H9 (cell line): ENCODE results near the gene IL17A. TPM values are rescaled to one million over a fixed set of nuclear protein-coding genes. Genes with fewer than 3 reads are reported as not detected.

Source experiments
- DNase-seq: peaks from one replicate; pipeline ENCODE4 v3.0.0-alpha.2; 2017
- H2AFZ ChIP-seq: one replicate; pipeline ENCODE4 v1.6.1; 2013; ENCODE audit warnings: mild to moderate bottlenecking, low read length, control low read depth, moderate library complexity
- H2AK5ac ChIP-seq: 2 replicates; pipeline ENCODE4 v1.6.1; 2013; ENCODE audit warnings: low read length, control low read depth, mixed read lengths; ENCODE audit not compliant: insufficient read length
- H2BK120ac ChIP-seq: one replicate; pipeline ENCODE4 v1.6.1; 2013; ENCODE audit warnings: low read depth, mild to moderate bottlenecking, low read length, control low read depth, inconsistent platforms; ENCODE audit not compliant: poor library complexity, severe bottlenecking
- H2BK12ac ChIP-seq: 2 replicates; pipeline ENCODE4 v1.6.1; 2013; ENCODE audit warnings: low read length, control low read depth, mixed read lengths, low read depth; ENCODE audit not compliant: insufficient read length
- H2BK15ac ChIP-seq: 2 replicates; pipeline ENCODE4 v1.6.1; 2013; ENCODE audit warnings: low read depth, low read length, control low read depth
- H2BK20ac ChIP-seq: one replicate; pipeline ENCODE4 v1.6.1; 2013; ENCODE audit warnings: low read depth, mild to moderate bottlenecking, low read length, control low read depth, inconsistent platforms; ENCODE audit not compliant: poor library complexity, severe bottlenecking
- H2BK5ac ChIP-seq: 2 replicates; pipeline ENCODE4 v1.6.1; 2013; ENCODE audit warnings: low read length, control low read depth, mixed read lengths; ENCODE audit not compliant: insufficient read length
- H3K14ac ChIP-seq: 2 replicates; pipeline ENCODE4 v1.6.1; 2013; ENCODE audit warnings: low read length, control low read depth; ENCODE audit not compliant: insufficient read depth
- H3K18ac ChIP-seq: 2 replicates; pipeline ENCODE4 v1.6.1; 2013; ENCODE audit warnings: low read depth, mild to moderate bottlenecking, mixed read lengths, low read length, control low read depth; ENCODE audit not compliant: insufficient read length
- H3K23ac ChIP-seq: 2 replicates; pipeline ENCODE4 v1.6.1; 2013; ENCODE audit warnings: low read length, control low read depth, mixed read lengths, low read depth; ENCODE audit not compliant: insufficient read length
- H3K23me2 ChIP-seq: 2 replicates; pipeline ENCODE4 v1.6.1; 2013; ENCODE audit warnings: low read depth, mild to moderate bottlenecking, mixed read lengths, low read length, control low read depth; ENCODE audit not compliant: insufficient read length, poor library complexity, severe bottlenecking
- H3K27ac ChIP-seq: 2 replicates; pipeline ENCODE4 v1.5.1; 2013; ENCODE audit warnings: low read length, control low read depth, mixed read lengths, low read depth; ENCODE audit not compliant: insufficient read length
- H3K27me3 ChIP-seq: 2 replicates; pipeline ENCODE4 v1.6.1; 2013; ENCODE audit warnings: low read length, control low read depth, inconsistent platforms; ENCODE audit not compliant: insufficient read depth
- H3K4ac ChIP-seq: 2 replicates; pipeline ENCODE4 v1.6.1; 2013; ENCODE audit warnings: low read depth, mild to moderate bottlenecking, control low read depth, inconsistent platforms, low read length, moderate library complexity
- H3K4me1 ChIP-seq: 2 replicates; pipeline ENCODE4 v1.6.1; 2013; ENCODE audit warnings: low read length, control low read depth, inconsistent platforms; ENCODE audit not compliant: insufficient read depth
- H3K4me2 ChIP-seq: 2 replicates; pipeline ENCODE4 v1.6.1; 2013; ENCODE audit warnings: low read length, control low read depth, mixed read lengths; ENCODE audit not compliant: insufficient read length, insufficient read depth
- H3K56ac ChIP-seq: 2 replicates; pipeline ENCODE4 v1.6.1; 2013; ENCODE audit warnings: low read depth, mild to moderate bottlenecking, mixed read lengths, low read length, control low read depth; ENCODE audit not compliant: insufficient read length
- H3K79me1 ChIP-seq: 2 replicates; pipeline ENCODE4 v1.6.1; 2013; ENCODE audit warnings: low read depth, mild to moderate bottlenecking, moderate library complexity, low read length, control low read depth, inconsistent platforms; ENCODE audit not compliant: insufficient read depth, poor library complexity, severe bottlenecking
- H3K79me2 ChIP-seq: 2 replicates; pipeline ENCODE4 v1.6.1; 2013; ENCODE audit warnings: low read length, control low read depth, inconsistent platforms; ENCODE audit not compliant: insufficient read depth
- H3K9ac ChIP-seq: 2 replicates; pipeline ENCODE4 v1.6.1; 2013; ENCODE audit warnings: low read length, control low read depth, mixed read lengths; ENCODE audit not compliant: insufficient read length; ENCODE audit errors: extremely low read depth
- H3K9me3 ChIP-seq: one replicate; pipeline ENCODE4 v1.6.1; 2013; ENCODE audit warnings: low read depth, low read length, inconsistent platforms; ENCODE audit not compliant: control insufficient read depth
- H3T11ph ChIP-seq: one replicate; pipeline ENCODE4 v1.6.1; 2013; ENCODE audit warnings: mild to moderate bottlenecking, low read length, control low read depth, inconsistent platforms
- H4K20me1 ChIP-seq: one replicate; pipeline ENCODE4 v1.6.1; 2013; ENCODE audit not compliant: control insufficient read depth, insufficient read length, insufficient read depth
- H4K5ac ChIP-seq: 2 replicates; pipeline ENCODE4 v1.6.1; 2013; ENCODE audit warnings: low read depth, mild to moderate bottlenecking, mixed read lengths, low read length, control low read depth; ENCODE audit not compliant: insufficient read length
- H4K8ac ChIP-seq: replicated peaks from 2 replicates; pipeline ENCODE4 v1.6.1; 2013; ENCODE audit warnings: low read length, control low read depth, mixed read lengths, low read depth; ENCODE audit not compliant: insufficient read length
- H4K91ac ChIP-seq: 2 replicates; pipeline ENCODE4 v1.6.1; 2013; ENCODE audit warnings: low read depth, mild to moderate bottlenecking, moderate library complexity, mixed read lengths, low read length, control low read depth; ENCODE audit not compliant: insufficient read length
- H3K27ac Mint-ChIP-seq, 3 experiments: 2 replicates in 2 of 3; 3 replicates in 1 of 3; pipeline ENCODE4 v1.8.0; 2020 to 2021; ENCODE audit warnings: mixed read lengths in 3 of 3, mild to moderate bottlenecking in 1 of 3, moderate library complexity in 1 of 3
- H3K27me3 Mint-ChIP-seq: 2 replicates; pipeline ENCODE4 v1.8.0; 2021; ENCODE audit warnings: low read depth, mild to moderate bottlenecking, moderate library complexity, mixed read lengths
- H3K36me3 Mint-ChIP-seq, 3 experiments: 2 replicates in 2 of 3; 3 replicates in 1 of 3; pipeline ENCODE4 v1.8.0; 2020 to 2021; ENCODE audit warnings: low read depth in 3 of 3, mixed read lengths in 3 of 3; ENCODE audit not compliant: insufficient read depth in 1 of 3
- H3K4me1 Mint-ChIP-seq, 2 experiments: 2 replicates each; pipeline ENCODE4 v1.8.0; 2020; ENCODE audit warnings: mixed read lengths in 2 of 2
- H3K4me3 Mint-ChIP-seq, 2 experiments: 2 replicates in 1 of 2; 3 replicates in 1 of 2; pipeline ENCODE4 v1.8.0; 2020 to 2021; ENCODE audit warnings: mild to moderate bottlenecking in 2 of 2, mixed read lengths in 2 of 2, moderate library complexity in 1 of 2
- H3K9me3 Mint-ChIP-seq, 2 experiments: 2 replicates in 1 of 2; 3 replicates in 1 of 2; pipeline ENCODE4 v1.8.0; 2020; ENCODE audit warnings: mild to moderate bottlenecking in 2 of 2, mixed read lengths in 2 of 2, moderate library complexity in 1 of 2
- CTCF ChIP-seq: fragments of 200-600 bp; sonication (generic); conservative IDR thresholded peaks from 3 replicates; pipeline ENCODE4 v1.8.0; 2021; ENCODE audit warnings: antibody characterized with exemption, mild to moderate bottlenecking
- WGBS: extraction: QIAGEN DNeasy Blood & Tissue Kit; methylation state at CpG from one replicate; pipeline ENCODE4 v1.1.7; 2013; ENCODE audit warnings: missing lambda C conversion rate, low lambda C conversion rate, mixed read lengths; ENCODE audit not compliant: insufficient read length; ENCODE audit errors: extremely low coverage; 5-methylcytosine and 5-hydroxymethylcytosine counted together
- total RNA-seq: library from RNA; stranded (reverse); gene quantifications from 2 replicates; pipeline ENCODE4 v1.2.1, GENCODE V29; 2021

The IL17A gene
- total RNA-seq, 1 experiment from 2014 or later = not detected

GRCh38 chr6:52146851-52147445 is 39.2 kb upstream of the IL17A start:
- no peak overlapping the region for H3K9ac ChIP-seq
- H2BK120ac ChIP-seq = no peak overlapping the region
- Mint-ChIP-seq H3K4me3 (no peak overlapping the region), H3K9me3 (no peaks in the 10 kb centered on the region), H3K36me3 (no peaks in the 10 kb centered on the region; a peak in 1 of 7 replicates), H3K27me3 (peaks cover 3% of the 10 kb centered on the region; the same call in 1 of the 2 replicates), H3K27ac (no peak overlapping the region), H3K4me1 (peaks cover 2 to 3% of the 10 kb centered on the region in 2 experiments; a peak in 2 of 4 replicates)
- no peaks in the 10 kb centered on the region for H3K9me3 ChIP-seq
- H2BK15ac ChIP-seq = no peak overlapping the region
- no peak overlapping the region for H3K23ac ChIP-seq
- H2BK5ac ChIP-seq = no peak overlapping the region
- H3K23me2 ChIP-seq = no peaks in the 10 kb centered on the region
- no peak overlapping the region for H3K56ac ChIP-seq
- H2BK20ac ChIP-seq = no peak overlapping the region
- no peak overlapping the region for H3K4ac ChIP-seq
- H2AK5ac ChIP-seq = no peak overlapping the region
- no peak overlapping the region for H3K14ac ChIP-seq
- no peak for DNase-seq
- H4K20me1 ChIP-seq = no peaks in the 10 kb centered on the region
- no peak overlapping the region for H4K5ac ChIP-seq
- H2AFZ ChIP-seq = no peak overlapping the region
- no peak overlapping the region for H3T11ph ChIP-seq
- H3K27me3 ChIP-seq = no peaks in the 10 kb centered on the region
- no peak overlapping the region for H4K91ac ChIP-seq
- H3K79me1 ChIP-seq = no peaks in the 10 kb centered on the region
- no peak overlapping the region for H3K18ac ChIP-seq
- TF ChIP-seq CTCF = no peak
- WGBS = no CpG with 5 or more reads among the region's 3 CpGs
- H3K4me2 ChIP-seq = no peak overlapping the region
- no peaks in the 10 kb centered on the region for H3K4me1 ChIP-seq
- no peak overlapping the region for H4K8ac ChIP-seq
- no peak overlapping the region for H3K27ac ChIP-seq
- no peaks in the 10 kb centered on the region for H3K79me2 ChIP-seq
- H2BK12ac ChIP-seq = no peak overlapping the region
